ENCODE data around the gene PAGR1. TPM values are rescaled to one million over a fixed set of nuclear protein-coding genes. Genes with fewer than 3 reads are reported as not detected.

Gene PAGR1
- total and polyA plus RNA-seq, 2 of the 13 experiments (the other 11 are each of a cell fraction or from before 2014, with no cell fraction given): 9.8 to 66.4 TPM

DNA sequence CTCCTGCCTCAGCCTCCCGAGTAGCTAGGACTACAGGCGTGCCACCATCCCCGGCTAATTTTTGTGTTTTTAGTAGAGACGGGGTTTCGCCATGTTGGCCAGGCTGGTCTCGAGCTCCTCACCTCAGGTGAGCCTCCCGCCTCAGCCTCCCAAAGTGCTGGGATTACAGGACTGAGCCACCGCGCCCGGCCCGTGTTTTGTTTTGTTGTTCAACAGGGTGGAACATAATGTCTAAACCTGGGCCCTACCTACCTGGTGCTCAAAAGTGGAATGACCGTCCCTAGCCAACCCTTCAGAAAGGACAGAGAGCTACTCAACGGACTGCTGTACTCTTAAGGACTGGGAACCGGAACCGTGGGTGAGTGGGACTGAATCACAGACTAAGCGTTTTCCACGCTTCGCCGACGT is 26.2 kb upstream of the PAGR1 start (continued):
- TF ChIP-seq, protein P1, sequence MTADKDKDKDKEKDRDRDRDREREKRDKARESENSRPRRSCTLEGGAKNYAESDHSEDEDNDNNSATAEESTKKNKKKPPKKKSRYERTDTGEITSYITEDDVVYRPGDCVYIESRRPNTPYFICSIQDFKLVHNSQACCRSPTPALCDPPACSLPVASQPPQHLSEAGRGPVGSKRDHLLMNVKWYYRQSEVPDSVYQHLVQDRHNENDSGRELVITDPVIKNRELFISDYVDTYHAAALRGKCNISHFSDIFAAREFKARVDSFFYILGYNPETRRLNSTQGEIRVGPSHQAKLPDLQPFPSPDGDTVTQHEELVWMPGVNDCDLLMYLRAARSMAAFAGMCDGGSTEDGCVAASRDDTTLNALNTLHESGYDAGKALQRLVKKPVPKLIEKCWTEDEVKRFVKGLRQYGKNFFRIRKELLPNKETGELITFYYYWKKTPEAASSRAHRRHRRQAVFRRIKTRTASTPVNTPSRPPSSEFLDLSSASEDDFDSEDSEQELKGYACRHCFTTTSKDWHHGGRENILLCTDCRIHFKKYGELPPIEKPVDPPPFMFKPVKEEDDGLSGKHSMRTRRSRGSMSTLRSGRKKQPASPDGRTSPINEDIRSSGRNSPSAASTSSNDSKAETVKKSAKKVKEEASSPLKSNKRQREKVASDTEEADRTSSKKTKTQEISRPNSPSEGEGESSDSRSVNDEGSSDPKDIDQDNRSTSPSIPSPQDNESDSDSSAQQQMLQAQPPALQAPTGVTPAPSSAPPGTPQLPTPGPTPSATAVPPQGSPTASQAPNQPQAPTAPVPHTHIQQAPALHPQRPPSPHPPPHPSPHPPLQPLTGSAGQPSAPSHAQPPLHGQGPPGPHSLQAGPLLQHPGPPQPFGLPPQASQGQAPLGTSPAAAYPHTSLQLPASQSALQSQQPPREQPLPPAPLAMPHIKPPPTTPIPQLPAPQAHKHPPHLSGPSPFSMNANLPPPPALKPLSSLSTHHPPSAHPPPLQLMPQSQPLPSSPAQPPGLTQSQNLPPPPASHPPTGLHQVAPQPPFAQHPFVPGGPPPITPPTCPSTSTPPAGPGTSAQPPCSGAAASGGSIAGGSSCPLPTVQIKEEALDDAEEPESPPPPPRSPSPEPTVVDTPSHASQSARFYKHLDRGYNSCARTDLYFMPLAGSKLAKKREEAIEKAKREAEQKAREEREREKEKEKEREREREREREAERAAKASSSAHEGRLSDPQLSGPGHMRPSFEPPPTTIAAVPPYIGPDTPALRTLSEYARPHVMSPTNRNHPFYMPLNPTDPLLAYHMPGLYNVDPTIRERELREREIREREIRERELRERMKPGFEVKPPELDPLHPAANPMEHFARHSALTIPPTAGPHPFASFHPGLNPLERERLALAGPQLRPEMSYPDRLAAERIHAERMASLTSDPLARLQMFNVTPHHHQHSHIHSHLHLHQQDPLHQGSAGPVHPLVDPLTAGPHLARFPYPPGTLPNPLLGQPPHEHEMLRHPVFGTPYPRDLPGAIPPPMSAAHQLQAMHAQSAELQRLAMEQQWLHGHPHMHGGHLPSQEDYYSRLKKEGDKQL (CRISPR knock-in tag; IDR thresholded peaks at IDR 0.05; ENCODE audit: low read depth): no peak
- TF ChIP-seq ZNF570 (CRISPR knock-in tag; IDR thresholded peaks at IDR 0.05; ENCODE audit: borderline replicate concordance) (no peak), ATF4 (CRISPR knock-in tag; IDR thresholded peaks at IDR 0.05) (no peak), ZSCAN9 (CRISPR knock-in tag; IDR thresholded peaks at IDR 0.05; ENCODE audit: borderline replicate concordance) (no peak), SYNCRIP (IDR thresholded peaks at IDR 0.05; ENCODE audit: insufficient read depth, low read depth, low read length) (no peak), RFX1 (IDR thresholded peaks at IDR 0.05) (no peak), ZSCAN21 (CRISPR knock-in tag; IDR thresholded peaks at IDR 0.05; ENCODE audit: borderline replicate concordance) (no peak), ZNF607 (CRISPR knock-in tag; IDR thresholded peaks at IDR 0.05; ENCODE audit: borderline replicate concordance) (no peak; the same call in 1 of the 2 replicates), SMARCC2 (IDR thresholded peaks at IDR 0.05) (no peak), HOXA7 (CRISPR knock-in tag; IDR thresholded peaks at IDR 0.05) (no peak), MLX (CRISPR knock-in tag; IDR thresholded peaks at IDR 0.05) (no peak), ZNF24 (IDR thresholded peaks at IDR 0.05) (no peak), RBM22 (optimal IDR thresholded peaks at IDR 0.05; ENCODE audit: low read length) (no peak), SIX4 (CRISPR knock-in tag; IDR thresholded peaks at IDR 0.05) (no peak), ZNF879 (CRISPR knock-in tag; IDR thresholded peaks at IDR 0.05) (no peak), TRIM22 (IDR thresholded peaks at IDR 0.05) (no peak)

Data from HepG2 (cell line).